Mesendoderm (in vitro differentiated cells): ENCODE results near the gene ALDH7A1.

Experiments used
- DNase-seq: peaks from one replicate; pipeline ENCODE4 v3.0.0; 2013
- H2AK5ac ChIP-seq: 2 replicates; pipeline ENCODE4 v1.6.1; 2013; ENCODE audit warnings: low read length, inconsistent platforms
- H2BK120ac ChIP-seq: 2 replicates; pipeline ENCODE4 v1.6.1; 2013; ENCODE audit warnings: low read depth, mild to moderate bottlenecking, low read length, moderate library complexity, mixed read lengths
- H2BK15ac ChIP-seq: replicated peaks from 2 replicates; pipeline ENCODE4 v1.6.1; 2013; ENCODE audit warnings: low read depth, mild to moderate bottlenecking, moderate library complexity
- H2BK5ac ChIP-seq: 2 replicates; pipeline ENCODE4 v1.6.1; 2013; ENCODE audit warnings: low read length, inconsistent platforms
- H3K18ac ChIP-seq: 2 replicates; pipeline ENCODE4 v1.6.1; 2013; ENCODE audit warnings: mild to moderate bottlenecking, low read length, mixed read lengths
- H3K23ac ChIP-seq: one replicate; pipeline ENCODE4 v1.6.1; 2013; ENCODE audit warnings: low read length
- H3K27ac ChIP-seq: 2 replicates; pipeline ENCODE4 v1.5.1; 2013; ENCODE audit warnings: low read depth, mild to moderate bottlenecking, inconsistent platforms, low read length, moderate library complexity
- H3K27me3 ChIP-seq: 2 replicates; pipeline ENCODE4 v1.6.1; 2013; ENCODE audit warnings: low read length, control low read depth, mild to moderate bottlenecking, inconsistent platforms; ENCODE audit not compliant: insufficient read depth, poor library complexity
- H3K36me3 ChIP-seq: 2 replicates; pipeline ENCODE4 v1.6.1; 2013; ENCODE audit warnings: low read length, inconsistent platforms; ENCODE audit not compliant: control insufficient read depth, insufficient read depth
- H3K4ac ChIP-seq: one replicate; pipeline ENCODE4 v1.6.1; 2013; ENCODE audit warnings: low read depth, mild to moderate bottlenecking, low read length, moderate library complexity
- H3K4me1 ChIP-seq: 2 replicates; pipeline ENCODE4 v1.6.1; 2013; ENCODE audit warnings: low read depth, low read length, inconsistent platforms; ENCODE audit not compliant: control insufficient read depth
- H3K4me2 ChIP-seq: 2 replicates; pipeline ENCODE4 v1.6.1; 2013; ENCODE audit warnings: low read length
- H3K4me3 ChIP-seq: 2 replicates; pipeline ENCODE4 v1.5.1; 2013; ENCODE audit warnings: mild to moderate bottlenecking, low read length
- H3K56ac ChIP-seq: one replicate; pipeline ENCODE4 v1.6.1; 2013; ENCODE audit warnings: low read length
- H3K79me1 ChIP-seq: 2 replicates; pipeline ENCODE4 v1.6.1; 2013; ENCODE audit warnings: low read length, inconsistent platforms
- H3K79me2 ChIP-seq: 2 replicates; pipeline ENCODE4 v1.6.1; 2013; ENCODE audit warnings: mild to moderate bottlenecking, low read length; ENCODE audit not compliant: control insufficient read depth, insufficient read depth
- H3K9ac ChIP-seq: 2 replicates; pipeline ENCODE4 v1.6.1; 2013; ENCODE audit warnings: low read length, inconsistent platforms
- H4K5ac ChIP-seq: one replicate; pipeline ENCODE4 v1.6.1; 2013; ENCODE audit warnings: low read length
- H4K8ac ChIP-seq: one replicate; pipeline ENCODE4 v1.6.1; 2013; ENCODE audit warnings: low read depth, mild to moderate bottlenecking, control low read depth, low read length, moderate library complexity
- WGBS: extraction: QIAGEN DNeasy Blood & Tissue Kit; methylation state at CpG from one replicate; pipeline ENCODE4 v1.1.7; 2013; ENCODE audit warnings: low lambda C conversion rate, missing lambda C conversion rate; ENCODE audit not compliant: insufficient coverage; ENCODE audit errors: extremely low coverage; 5-methylcytosine and 5-hydroxymethylcytosine counted together

Gene ALDH7A1

GRCh38 chr5:126577415-126577814 is 17.6 kb downstream of the ALDH7A1 start:
- Histone ChIP-seq H3K27me3 (no peaks in the 10 kb centered on the region), H2BK120ac (no peak overlapping the region), H3K18ac (no peak overlapping the region), H3K4me2 (no peak overlapping the region), H3K36me3 (peaks cover 5% of the 10 kb centered on the region), H4K5ac (no peak overlapping the region), H2BK5ac (no peak overlapping the region), H4K8ac (no peak overlapping the region), H3K4me3 (no peak overlapping the region), H3K79me2 (no peaks in the 10 kb centered on the region), H2AK5ac (no peak overlapping the region), H3K4me1 (no peaks in the 10 kb centered on the region), H3K9ac (no peak overlapping the region), H3K4ac (no peak overlapping the region), H2BK15ac (no peak overlapping the region), H3K23ac (no peak overlapping the region), H3K79me1 (no peaks in the 10 kb centered on the region), H3K56ac (no peak overlapping the region), H3K27ac (no peak overlapping the region)
- DNase-seq, result no peak
- no CpG with 5 or more reads among the region's 5 CpGs for WGBS

DNA sequence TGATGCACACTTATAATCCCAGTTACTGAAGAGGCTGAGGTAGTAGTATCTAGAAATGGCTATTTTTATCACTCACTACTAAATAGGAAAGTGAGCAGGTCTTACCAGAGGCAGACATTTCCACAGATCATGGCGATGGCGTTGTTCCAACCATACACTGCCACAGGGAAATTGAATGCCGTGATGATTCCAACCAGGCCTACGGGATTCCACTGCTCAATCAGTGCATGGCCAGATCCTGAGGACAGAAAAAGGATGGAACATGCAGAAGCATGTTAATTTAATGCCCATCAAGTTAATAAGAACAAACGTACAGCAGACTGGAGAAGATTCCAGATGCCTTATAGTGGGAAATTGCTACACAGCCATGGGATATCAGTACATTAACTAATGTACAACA is 18.0 kb downstream of the ALDH7A1 start:
- peaks cover 5% of the 10 kb centered on the region for H3K36me3 ChIP-seq

GRCh38 chr5:126575644-126576043 is 19.4 kb downstream of the ALDH7A1 start:
- H3K4me3 ChIP-seq, result no peak overlapping the region
- no peaks in the 10 kb centered on the region for H3K4me1 ChIP-seq
- DNase-seq, result no peak
- no peak overlapping the region for H2BK120ac ChIP-seq
- no CpG with 5 or more reads among the region's 10 CpGs for WGBS
- H3K18ac ChIP-seq, result no peak overlapping the region
- H2AK5ac ChIP-seq, result no peak overlapping the region
- H3K79me2 ChIP-seq, result no peaks in the 10 kb centered on the region
- no peak overlapping the region for H3K4ac ChIP-seq
- H4K8ac ChIP-seq, result no peak overlapping the region
- H2BK5ac ChIP-seq, result no peak overlapping the region
- H3K23ac ChIP-seq, result no peak overlapping the region
- H3K79me1 ChIP-seq, result no peaks in the 10 kb centered on the region
- no peak overlapping the region for H3K4me2 ChIP-seq
- no peak overlapping the region for H2BK15ac ChIP-seq
- no peak overlapping the region for H4K5ac ChIP-seq
- H3K56ac ChIP-seq, result no peak overlapping the region
- H3K36me3 ChIP-seq, result peaks cover 5% of the 10 kb centered on the region
- H3K27ac ChIP-seq, result no peak overlapping the region
- H3K9ac ChIP-seq, result no peak overlapping the region
- H3K27me3 ChIP-seq, result no peaks in the 10 kb centered on the region

More for the DNA sequence above, 18.0 kb downstream of the ALDH7A1 start:
- Histone ChIP-seq H3K4me1 (no peaks in the 10 kb centered on the region), H3K4me2 (no peak overlapping the region), H4K8ac (no peak overlapping the region), H2BK15ac (no peak overlapping the region), H3K9ac (no peak overlapping the region), H3K56ac (no peak overlapping the region), H3K27ac (no peak overlapping the region), H3K4ac (no peak overlapping the region), H3K18ac (no peak overlapping the region), H4K5ac (no peak overlapping the region), H3K79me1 (no peaks in the 10 kb centered on the region), H3K4me3 (no peak overlapping the region), H3K23ac (no peak overlapping the region), H2BK120ac (no peak overlapping the region), H3K79me2 (no peaks in the 10 kb centered on the region), H2BK5ac (no peak overlapping the region), H3K27me3 (no peaks in the 10 kb centered on the region), H2AK5ac (no peak overlapping the region)
- DNase-seq, result no peak
- no CpG with 5 or more reads among the region's 5 CpGs for WGBS

DNA sequence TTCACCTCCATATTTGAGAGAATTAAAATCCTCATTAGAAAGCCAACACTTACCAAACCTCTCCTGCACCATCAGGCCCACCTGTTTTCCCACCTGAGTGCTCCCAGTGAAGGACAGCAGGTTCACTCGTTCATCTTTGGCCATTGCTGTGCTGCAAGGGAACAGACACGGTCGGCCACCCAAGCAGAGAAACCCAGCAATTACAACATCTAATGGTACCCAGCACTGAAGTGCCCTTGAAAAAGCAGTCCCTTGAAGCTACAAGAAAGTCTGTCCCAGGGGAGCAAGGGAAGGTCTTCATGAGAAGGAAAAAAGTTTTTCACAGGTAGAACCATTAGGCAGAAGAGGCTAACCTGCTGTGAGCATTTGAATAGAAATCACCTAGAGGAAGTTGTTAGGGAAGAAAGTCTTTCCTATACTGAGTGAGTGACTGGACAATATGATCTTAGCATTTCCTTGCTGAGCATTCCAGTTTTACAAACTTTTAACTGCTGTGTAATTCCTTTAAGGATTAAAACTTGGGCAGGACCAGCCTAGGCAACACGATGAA is 26.7 kb downstream of the ALDH7A1 start:
- no peak overlapping the region for H3K27ac ChIP-seq
- no peak overlapping the region for H3K4me2 ChIP-seq
- no peak overlapping the region for H3K23ac ChIP-seq
- H3K4me3 ChIP-seq, result no peak overlapping the region
- no peak for DNase-seq
- WGBS, result no CpG with 5 or more reads among the region's 4 CpGs
- H2AK5ac ChIP-seq, result no peak overlapping the region
- no peak overlapping the region for H3K56ac ChIP-seq
- no peak overlapping the region for H2BK120ac ChIP-seq
- no peak overlapping the region for H2BK5ac ChIP-seq
- H3K4ac ChIP-seq, result no peak overlapping the region
- no peaks in the 10 kb centered on the region for H3K4me1 ChIP-seq
- H3K36me3 ChIP-seq, result peaks cover 6% of the 10 kb centered on the region
- no peak overlapping the region for H3K18ac ChIP-seq
- no peaks in the 10 kb centered on the region for H3K79me1 ChIP-seq
- no peak overlapping the region for H3K9ac ChIP-seq
- H3K27me3 ChIP-seq, result no peaks in the 10 kb centered on the region
- no peak overlapping the region for H4K5ac ChIP-seq
- H2BK15ac ChIP-seq, result no peak overlapping the region
- no peaks in the 10 kb centered on the region for H3K79me2 ChIP-seq
- no peak overlapping the region for H4K8ac ChIP-seq

DNA sequence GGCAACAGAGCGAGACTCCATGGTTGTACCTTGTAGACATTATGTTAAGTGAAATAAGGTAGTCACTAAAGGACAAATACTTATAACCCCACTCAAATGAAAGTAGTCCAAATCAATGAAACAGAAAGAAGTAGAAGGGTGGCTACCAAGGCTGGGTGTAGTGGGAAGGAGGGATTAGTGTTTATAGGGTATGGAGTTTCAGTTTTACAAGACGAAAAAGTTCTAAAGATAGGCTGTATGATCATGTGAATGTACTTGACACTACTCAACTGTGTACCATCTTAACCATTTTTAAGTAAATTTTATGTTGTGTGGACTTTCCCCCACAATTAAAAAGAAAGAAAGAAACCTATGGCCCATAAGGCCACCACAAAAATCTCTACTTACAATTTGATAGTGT is 32.2 kb downstream of the ALDH7A1 start:
- Histone ChIP-seq H2AK5ac (no peak overlapping the region), H3K4ac (no peak overlapping the region), H3K23ac (no peak overlapping the region), H4K5ac (no peak overlapping the region), H2BK15ac (no peak overlapping the region), H3K4me1 (no peaks in the 10 kb centered on the region), H3K79me1 (no peaks in the 10 kb centered on the region), H3K27me3 (no peaks in the 10 kb centered on the region), H4K8ac (no peak overlapping the region), H2BK120ac (no peak overlapping the region), H2BK5ac (no peak overlapping the region), H3K9ac (no peak overlapping the region), H3K27ac (no peak overlapping the region), H3K79me2 (no peaks in the 10 kb centered on the region), H3K56ac (no peak overlapping the region), H3K4me2 (no peak overlapping the region), H3K4me3 (no peak overlapping the region), H3K36me3 (peaks cover 4% of the 10 kb centered on the region), H3K18ac (no peak overlapping the region)
- DNase-seq, result no peak
- WGBS, result 100% methylated on average over 1 of the region's 2 CpGs

DNA sequence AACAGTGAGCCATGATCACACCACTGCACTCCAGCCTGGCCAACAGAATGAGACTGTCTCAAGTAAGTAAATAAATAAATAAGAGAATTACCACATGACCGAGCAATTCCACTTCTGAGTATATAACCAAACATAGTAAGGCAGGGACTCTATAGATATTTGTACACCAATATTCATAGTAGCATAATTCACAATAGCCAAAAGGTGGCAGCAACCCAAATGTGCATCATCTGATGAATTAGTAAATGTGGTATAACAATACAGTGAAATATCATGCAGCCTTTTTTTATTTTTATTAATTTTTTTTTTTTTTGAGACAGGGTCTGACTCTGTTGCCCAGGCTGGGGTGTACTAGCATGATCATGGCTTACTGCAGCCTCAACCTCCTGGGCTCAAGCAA is 33.1 kb downstream of the ALDH7A1 start:
- no peaks in the 10 kb centered on the region for H3K27me3 ChIP-seq
- H4K5ac ChIP-seq, result no peak overlapping the region
- H3K23ac ChIP-seq, result no peak overlapping the region
- no peak overlapping the region for H3K9ac ChIP-seq
- H3K18ac ChIP-seq, result no peak overlapping the region
- no peak overlapping the region for H3K4me2 ChIP-seq
- no peak overlapping the region for H3K4ac ChIP-seq
- no peak for DNase-seq
- no CpG with 5 or more reads among the region's 1 CpG for WGBS
- no peak overlapping the region for H2BK120ac ChIP-seq
- H3K4me3 ChIP-seq, result no peak overlapping the region
- H2AK5ac ChIP-seq, result no peak overlapping the region
- H3K79me1 ChIP-seq, result no peaks in the 10 kb centered on the region
- no peaks in the 10 kb centered on the region for H3K4me1 ChIP-seq
- H3K36me3 ChIP-seq, result peaks cover 4% of the 10 kb centered on the region
- no peak overlapping the region for H3K27ac ChIP-seq
- no peak overlapping the region for H2BK5ac ChIP-seq
- H3K79me2 ChIP-seq, result no peaks in the 10 kb centered on the region
- H2BK15ac ChIP-seq, result no peak overlapping the region
- no peak overlapping the region for H3K56ac ChIP-seq
- H4K8ac ChIP-seq, result no peak overlapping the region
